GM18951 (cell line): ENCODE data around the gene AVPI1.

Experiments used
- POLR2A ChIP-seq: IDR thresholded peaks from 4 replicates; pipeline ENCODE4 v1.6.1; 2011; ENCODE audit warnings: mild to moderate bottlenecking; ENCODE audit not compliant: insufficient read length, insufficient read depth; ENCODE audit errors: extremely low read depth
- in situ Hi-C: fragments of 300-500 bp; cut with MboI; formaldehyde crosslinking; loops from one replicate; pipeline ENCODE4 v1.12.0; 2022; ENCODE audit warnings: low sequenced_read_pairs, mixed read lengths, inconsistent platforms; ENCODE audit not compliant: unreplicated experiment

The AVPI1 gene

GRCh38 chr10:97717627-97718026 is 30.6 kb upstream of the AVPI1 start:
- in situ Hi-C loops: no loop called here
- no peak for TF ChIP-seq POLR2A

- no peak for TF ChIP-seq POLR2A
- in situ Hi-C loops: no loop called here
Observed at GRCh38 chr10:97715259-97715874, 28.3 kb upstream of the AVPI1 start.

- in situ Hi-C loops: no loop called here
- TF ChIP-seq POLR2A: no peak
Observed at GRCh38 chr10:97714401-97715258, 27.6 kb upstream of the AVPI1 start.

- in situ Hi-C loops: no loop called here
- peak; percentile 56 for TF ChIP-seq POLR2A
Observed at GRCh38 chr10:97713826-97714400, 26.9 kb upstream of the AVPI1 start.

- in situ Hi-C loops: no loop called here
- TF ChIP-seq POLR2A: peak; percentile 46
Observed at GRCh38 chr10:97713339-97713825, 26.3 kb upstream of the AVPI1 start, which contains the start of gene MARVELD1. Gene MARVELD1 (plus strand): TSS chr10:97713730. CDS start chr10:97713877, 147 bp downstream.

- in situ Hi-C loops: no loop called here
- TF ChIP-seq POLR2A: no peak
Observed at GRCh38 chr10:97711640-97712572, 24.9 kb upstream of the AVPI1 start.

- TF ChIP-seq POLR2A: no peak
- in situ Hi-C loops: no loop called here
Observed at GRCh38 chr10:97708976-97709946, 22.2 kb upstream of the AVPI1 start.

- in situ Hi-C loops: no loop called here
- TF ChIP-seq POLR2A: no peak
Observed at GRCh38 chr10:97708167-97708566, 21.1 kb upstream of the AVPI1 start.

GRCh38 chr10:97707134-97707861 is 20.3 kb upstream of the AVPI1 start:
- TF ChIP-seq POLR2A: no peak
- in situ Hi-C loops: no loop called here

- in situ Hi-C loops: no loop called here
- TF ChIP-seq POLR2A: no peak
Observed at GRCh38 chr10:97705006-97705670, 18.1 kb upstream of the AVPI1 start.
